ENCODE measurements around the gene BMI1.

DNA sequence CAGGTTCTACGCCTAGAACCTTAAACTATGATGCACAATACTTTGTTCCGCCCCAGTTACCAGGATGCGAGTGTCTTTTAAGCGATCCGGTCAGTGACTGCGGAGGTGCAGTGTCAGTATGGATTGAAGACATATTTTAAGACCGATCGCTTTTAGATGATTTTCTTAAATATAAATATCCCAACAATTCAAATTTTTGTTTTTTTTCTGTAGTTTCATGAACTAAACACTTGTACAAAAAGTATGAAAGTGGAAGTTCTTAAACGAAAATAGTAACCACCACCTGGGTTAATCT, 3.9 kb upstream of the BMI1 start:
- TF ChIP-seq ZNF121 (tag by site-specific recombination; IDR thresholded peaks at IDR 0.05) (no peak), PBX3 (CRISPR knock-in tag; IDR thresholded peaks at IDR 0.05) (no peak), ZBTB8A (tag by site-specific recombination; IDR thresholded peaks at IDR 0.05) (no peak), GFI1B (tag by site-specific recombination; IDR thresholded peaks at IDR 0.05) (no peak), ZNF10 (tag by site-specific recombination; IDR thresholded peaks at IDR 0.05) (no peak)
- TF ChIP-seq, protein P1, sequence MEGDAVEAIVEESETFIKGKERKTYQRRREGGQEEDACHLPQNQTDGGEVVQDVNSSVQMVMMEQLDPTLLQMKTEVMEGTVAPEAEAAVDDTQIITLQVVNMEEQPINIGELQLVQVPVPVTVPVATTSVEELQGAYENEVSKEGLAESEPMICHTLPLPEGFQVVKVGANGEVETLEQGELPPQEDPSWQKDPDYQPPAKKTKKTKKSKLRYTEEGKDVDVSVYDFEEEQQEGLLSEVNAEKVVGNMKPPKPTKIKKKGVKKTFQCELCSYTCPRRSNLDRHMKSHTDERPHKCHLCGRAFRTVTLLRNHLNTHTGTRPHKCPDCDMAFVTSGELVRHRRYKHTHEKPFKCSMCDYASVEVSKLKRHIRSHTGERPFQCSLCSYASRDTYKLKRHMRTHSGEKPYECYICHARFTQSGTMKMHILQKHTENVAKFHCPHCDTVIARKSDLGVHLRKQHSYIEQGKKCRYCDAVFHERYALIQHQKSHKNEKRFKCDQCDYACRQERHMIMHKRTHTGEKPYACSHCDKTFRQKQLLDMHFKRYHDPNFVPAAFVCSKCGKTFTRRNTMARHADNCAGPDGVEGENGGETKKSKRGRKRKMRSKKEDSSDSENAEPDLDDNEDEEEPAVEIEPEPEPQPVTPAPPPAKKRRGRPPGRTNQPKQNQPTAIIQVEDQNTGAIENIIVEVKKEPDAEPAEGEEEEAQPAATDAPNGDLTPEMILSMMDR (tag by site-specific recombination; IDR thresholded peaks at IDR 0.05): no peak
